ENCODE results near the gene LATS2.
"Not testable (repeated sequence)": the region's sequence is repeated elsewhere in the genome, so short reads cannot be mapped to it uniquely, and the experiment has no call there.

LATS2 gene

GRCh38 chr13:21055511-21056045, 5.8 kb downstream of the LATS2 start:
- no peak for DNase-seq (ENCODE audit: low read depth)
- H3K4me3 ChIP-seq (ENCODE audit: low read depth, low read length), result no peak overlapping the region

DNA sequence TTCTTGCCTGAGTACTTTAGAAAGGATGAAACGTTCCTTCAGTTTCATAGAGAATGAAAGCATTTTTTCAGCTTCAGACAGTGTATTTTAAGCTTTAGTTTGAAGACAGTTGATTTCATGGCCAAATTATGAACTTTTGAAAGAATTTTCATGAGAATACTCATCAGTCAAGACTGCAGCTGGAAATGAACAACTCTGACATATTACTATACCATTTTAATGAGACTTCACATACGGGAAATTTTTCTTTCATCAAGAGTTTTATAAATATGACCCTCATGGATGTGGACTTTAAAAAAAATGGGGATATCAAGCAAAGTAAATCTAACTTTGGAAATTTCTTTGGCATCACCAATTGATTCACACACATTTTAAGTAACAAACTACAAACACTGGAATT, 6.4 kb downstream of the LATS2 start:
- TF ChIP-seq, protein P1, sequence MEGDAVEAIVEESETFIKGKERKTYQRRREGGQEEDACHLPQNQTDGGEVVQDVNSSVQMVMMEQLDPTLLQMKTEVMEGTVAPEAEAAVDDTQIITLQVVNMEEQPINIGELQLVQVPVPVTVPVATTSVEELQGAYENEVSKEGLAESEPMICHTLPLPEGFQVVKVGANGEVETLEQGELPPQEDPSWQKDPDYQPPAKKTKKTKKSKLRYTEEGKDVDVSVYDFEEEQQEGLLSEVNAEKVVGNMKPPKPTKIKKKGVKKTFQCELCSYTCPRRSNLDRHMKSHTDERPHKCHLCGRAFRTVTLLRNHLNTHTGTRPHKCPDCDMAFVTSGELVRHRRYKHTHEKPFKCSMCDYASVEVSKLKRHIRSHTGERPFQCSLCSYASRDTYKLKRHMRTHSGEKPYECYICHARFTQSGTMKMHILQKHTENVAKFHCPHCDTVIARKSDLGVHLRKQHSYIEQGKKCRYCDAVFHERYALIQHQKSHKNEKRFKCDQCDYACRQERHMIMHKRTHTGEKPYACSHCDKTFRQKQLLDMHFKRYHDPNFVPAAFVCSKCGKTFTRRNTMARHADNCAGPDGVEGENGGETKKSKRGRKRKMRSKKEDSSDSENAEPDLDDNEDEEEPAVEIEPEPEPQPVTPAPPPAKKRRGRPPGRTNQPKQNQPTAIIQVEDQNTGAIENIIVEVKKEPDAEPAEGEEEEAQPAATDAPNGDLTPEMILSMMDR (IDR thresholded peaks at IDR 0.05; ENCODE audit: control insufficient read depth, extremely low read depth, insufficient read depth), result no peak
- no peak overlapping the region for H3K4me3 ChIP-seq (ENCODE audit: low read depth, low read length)
- DNase-seq (ENCODE audit: low read depth), result no peak

More at GRCh38 chr13:21055511-21056045, 5.8 kb downstream of the LATS2 start:
- TF ChIP-seq, protein P1 (IDR thresholded peaks at IDR 0.05; ENCODE audit: control insufficient read depth, extremely low read depth, insufficient read depth), result no peak

DNA sequence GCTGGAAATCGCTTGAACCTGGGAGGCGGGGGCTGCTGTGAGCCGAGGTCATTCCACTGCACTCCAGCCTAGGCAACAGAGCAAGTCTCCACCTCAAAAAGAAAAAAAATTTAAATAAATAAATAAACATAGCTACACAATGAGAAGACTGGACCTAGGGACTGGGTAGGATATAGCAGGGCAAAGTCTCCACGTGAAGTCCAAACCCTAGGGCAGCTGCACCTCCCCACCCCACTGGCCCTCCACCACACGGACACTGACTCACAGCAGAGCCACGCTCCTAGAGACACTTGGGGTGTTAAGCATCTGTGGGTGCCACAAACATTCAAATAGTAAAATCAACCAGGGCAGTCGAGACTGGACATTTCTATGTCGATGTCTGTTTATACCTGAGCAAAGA, 7.1 kb downstream of the LATS2 start:
- H3K4me3 ChIP-seq (ENCODE audit: low read depth, low read length), result no peak overlapping the region
- TF ChIP-seq, protein P1 (IDR thresholded peaks at IDR 0.05; ENCODE audit: control insufficient read depth, extremely low read depth, insufficient read depth), result no peak
- DNase-seq (ENCODE audit: low read depth), result no peak

DNA sequence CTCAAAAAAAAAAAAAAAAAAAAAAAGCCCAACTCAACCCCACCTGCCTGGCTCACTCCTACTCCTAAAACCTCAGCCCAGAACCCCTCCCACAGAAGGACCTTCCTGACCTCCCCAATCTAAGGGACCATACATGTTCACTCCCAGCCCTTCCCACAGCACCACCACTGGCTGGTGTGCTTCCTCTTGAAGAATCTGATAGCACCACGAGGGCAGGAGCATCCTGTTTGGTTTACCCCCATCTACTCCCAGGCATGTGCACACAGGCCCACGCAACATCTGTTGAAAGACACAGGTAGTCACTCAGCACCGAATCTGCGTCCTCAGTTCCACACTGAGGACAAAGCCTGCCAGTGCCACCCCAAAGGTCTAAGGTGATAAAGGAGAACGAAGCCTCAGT, 8.2 kb downstream of the LATS2 start:
- TF ChIP-seq, protein P1 (IDR thresholded peaks at IDR 0.05; ENCODE audit: control insufficient read depth, extremely low read depth, insufficient read depth), result no peak
- H3K4me3 ChIP-seq (ENCODE audit: low read depth, low read length), result no peak overlapping the region
- DNase-seq (ENCODE audit: low read depth), result no peak

GRCh38 chr13:21051675-21052074, 9.7 kb downstream of the LATS2 start:
- no peak overlapping the region for H3K4me3 ChIP-seq (ENCODE audit: low read depth, low read length)
- no peak for DNase-seq (ENCODE audit: low read depth)
- TF ChIP-seq, protein P1 (IDR thresholded peaks at IDR 0.05; ENCODE audit: control insufficient read depth, extremely low read depth, insufficient read depth), result no peak

DNA sequence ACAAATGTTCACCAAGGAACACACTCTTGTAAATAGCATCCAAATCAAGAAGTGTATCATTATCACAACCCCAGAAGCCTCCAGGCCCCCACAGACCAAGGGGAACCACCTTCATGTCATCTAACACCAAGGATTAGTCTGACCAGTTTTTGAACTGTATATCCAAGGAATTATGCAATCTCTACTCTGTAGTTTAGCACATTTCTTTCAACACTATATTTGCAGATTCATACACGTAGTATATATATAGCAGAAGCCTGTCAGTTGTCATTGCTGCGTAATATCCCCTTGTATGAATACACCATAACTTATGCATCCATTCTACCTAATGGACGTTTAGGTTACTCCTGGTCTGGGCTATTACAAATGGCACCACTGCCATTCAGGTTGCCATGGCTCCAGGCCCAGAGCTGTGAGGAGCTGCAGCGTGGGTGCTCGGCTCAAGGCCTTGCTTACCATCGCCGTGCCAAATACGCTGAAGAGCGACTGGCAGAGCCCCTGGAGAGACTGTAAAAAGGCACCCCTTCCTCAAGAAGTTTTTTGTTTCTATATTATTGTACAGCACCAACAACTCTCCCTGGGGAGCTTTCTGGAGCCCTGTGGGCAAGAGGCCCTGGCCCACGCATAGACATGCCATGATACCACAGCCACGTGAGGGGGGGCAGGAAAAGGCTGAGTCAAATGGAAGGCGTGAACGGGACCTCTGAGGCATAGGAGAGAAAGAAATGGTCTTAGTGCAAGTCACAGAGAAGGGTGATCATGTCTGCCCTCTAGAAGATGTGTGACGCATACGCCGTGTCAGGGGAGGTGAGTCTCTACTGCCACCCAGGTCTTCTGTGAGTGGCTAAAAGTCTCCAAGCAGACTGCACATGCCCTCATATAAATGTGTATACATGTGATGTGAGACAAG, 10.8 kb downstream of the LATS2 start:
- no peak for DNase-seq (ENCODE audit: low read depth)
- TF ChIP-seq, protein P1 (IDR thresholded peaks at IDR 0.05; ENCODE audit: control insufficient read depth, extremely low read depth, insufficient read depth), result no peak
- no peak overlapping the region for H3K4me3 ChIP-seq (ENCODE audit: low read depth, low read length)

DNA sequence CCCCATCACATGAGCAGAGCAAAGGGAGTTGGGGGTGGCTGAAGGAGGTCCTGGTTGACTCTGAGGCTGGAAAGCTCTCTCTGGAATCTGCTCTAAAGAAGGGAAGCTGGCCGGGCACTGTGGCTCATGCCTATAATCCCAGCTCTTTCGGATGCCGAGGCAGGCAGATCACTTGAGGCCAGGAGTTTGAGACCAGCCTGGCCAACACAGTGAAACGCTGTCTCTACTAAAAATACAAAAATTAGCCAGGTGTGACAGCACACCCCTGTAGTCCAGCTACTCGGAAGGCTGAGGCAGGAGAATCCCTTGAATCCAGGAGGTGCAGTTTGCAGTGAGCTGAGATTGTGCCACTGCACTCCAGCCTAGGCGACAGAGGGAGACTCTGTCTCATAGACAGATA, 11.7 kb downstream of the LATS2 start:
- not testable (repeated sequence) for H3K4me3 ChIP-seq (ENCODE audit: low read depth, low read length); DNase-seq (ENCODE audit: low read depth)

Data from LNCaP clone FGC (cell line).